Skin of body (tissue), 2 donors: ENCODE data around the gene GOLGA6L26. TPM values are rescaled to one million over a fixed set of nuclear protein-coding genes. Genes with fewer than 3 reads are reported as not detected.
"Not testable (repeated sequence)": the region's sequence is repeated elsewhere in the genome, so short reads cannot be mapped to it uniquely, and the experiment has no call there.

Experiments
- DNase-seq: peaks from one replicate; lab custom pipeline; 2025; lab: John Stamatoyannopoulos, UW
- total RNA-seq: library from RNA; depleted of rRNA; stranded (reverse); fragments of >200 nt; gene quantifications from one replicate; pipeline ENCODE4 v1.2.3, GENCODE V29; 2014

The GOLGA6L26 gene
- not detected for total RNA-seq

- DNase-seq, result not testable (repeated sequence)
These were observed at the start of gene GOLGA6L26 for GRCh38 chr15:23334096-23334495. Gene GOLGA6L26 (minus strand): TSS chr15:23334196. CDS start chr15:23334135, 61 bp downstream.

GRCh38 chr15:23381192-23381591 lies 47.2 kb upstream of the GOLGA6L26 start:
- DNase-seq, result not testable (repeated sequence)

- not testable (repeated sequence) for DNase-seq
These were observed 46.7 kb upstream of the GOLGA6L26 start for GRCh38 chr15:23380700-23381099.

GRCh38 chr15:23378946-23379345 lies 45.0 kb upstream of the GOLGA6L26 start:
- DNase-seq, result not testable (repeated sequence)

- not testable (repeated sequence) for DNase-seq
These were observed 40.2 kb upstream of the GOLGA6L26 start for GRCh38 chr15:23374226-23374625.

GRCh38 chr15:23372891-23373600 lies 39.0 kb upstream of the GOLGA6L26 start:
- not testable (repeated sequence) for DNase-seq

GRCh38 chr15:23372284-23372683 lies 38.3 kb upstream of the GOLGA6L26 start:
- DNase-seq, result no peak

GRCh38 chr15:23371868-23372267 lies 37.9 kb upstream of the GOLGA6L26 start:
- DNase-seq, result not testable (repeated sequence)

- not testable (repeated sequence) for DNase-seq
These were observed 37.1 kb upstream of the GOLGA6L26 start for GRCh38 chr15:23371134-23371533.

- no peak for DNase-seq
These were observed 36.6 kb upstream of the GOLGA6L26 start for GRCh38 chr15:23370578-23370977.

- DNase-seq, result not testable (repeated sequence)
These were observed 30.3 kb upstream of the GOLGA6L26 start for GRCh38 chr15:23364261-23364660.

GRCh38 chr15:23362622-23363021 lies 28.6 kb upstream of the GOLGA6L26 start:
- DNase-seq, result not testable (repeated sequence)

GRCh38 chr15:23354448-23354847 lies 20.5 kb upstream of the GOLGA6L26 start, which contains the start of gene GOLGA8S:
Gene GOLGA8S (plus strand): TSS chr15:23354748. CDS start chr15:23354810, 62 bp downstream.
- not testable (repeated sequence) for DNase-seq

- not testable (repeated sequence) for DNase-seq
These were observed 22.8 kb downstream of the GOLGA6L26 start for GRCh38 chr15:23311233-23311632.

- DNase-seq, result not testable (repeated sequence)
These were observed 28.1 kb downstream of the GOLGA6L26 start for GRCh38 chr15:23305921-23306320.

GRCh38 chr15:23304805-23305204 lies 29.2 kb downstream of the GOLGA6L26 start:
- not testable (repeated sequence) for DNase-seq

GRCh38 chr15:23304267-23304666 lies 29.7 kb downstream of the GOLGA6L26 start:
- DNase-seq, result not testable (repeated sequence)

- DNase-seq, result not testable (repeated sequence)
These were observed 30.3 kb downstream of the GOLGA6L26 start for GRCh38 chr15:23303654-23304053.

- DNase-seq, result not testable (repeated sequence)
These were observed 30.8 kb downstream of the GOLGA6L26 start for GRCh38 chr15:23303246-23303645.
